ENCODE results near the gene PACSIN1.

- TF ChIP-seq POLR2AphosphoS5 (IDR thresholded peaks at IDR 0.05) (no peak), POLR2A (IDR thresholded peaks at IDR 0.05) (no peak), CTCF (IDR thresholded peaks at IDR 0.05) (no peak)
Observed at GRCh38 chr6:34547701-34548644, 82.1 kb downstream of the PACSIN1 start.
